ENCODE results near the gene CYP1B1. TPM values are rescaled to one million over a fixed set of nuclear protein-coding genes. Genes with fewer than 3 reads are reported as not detected.

CYP1B1 gene
- total RNA-seq, 1 donor from 2014 or later: 422 TPM

DNA sequence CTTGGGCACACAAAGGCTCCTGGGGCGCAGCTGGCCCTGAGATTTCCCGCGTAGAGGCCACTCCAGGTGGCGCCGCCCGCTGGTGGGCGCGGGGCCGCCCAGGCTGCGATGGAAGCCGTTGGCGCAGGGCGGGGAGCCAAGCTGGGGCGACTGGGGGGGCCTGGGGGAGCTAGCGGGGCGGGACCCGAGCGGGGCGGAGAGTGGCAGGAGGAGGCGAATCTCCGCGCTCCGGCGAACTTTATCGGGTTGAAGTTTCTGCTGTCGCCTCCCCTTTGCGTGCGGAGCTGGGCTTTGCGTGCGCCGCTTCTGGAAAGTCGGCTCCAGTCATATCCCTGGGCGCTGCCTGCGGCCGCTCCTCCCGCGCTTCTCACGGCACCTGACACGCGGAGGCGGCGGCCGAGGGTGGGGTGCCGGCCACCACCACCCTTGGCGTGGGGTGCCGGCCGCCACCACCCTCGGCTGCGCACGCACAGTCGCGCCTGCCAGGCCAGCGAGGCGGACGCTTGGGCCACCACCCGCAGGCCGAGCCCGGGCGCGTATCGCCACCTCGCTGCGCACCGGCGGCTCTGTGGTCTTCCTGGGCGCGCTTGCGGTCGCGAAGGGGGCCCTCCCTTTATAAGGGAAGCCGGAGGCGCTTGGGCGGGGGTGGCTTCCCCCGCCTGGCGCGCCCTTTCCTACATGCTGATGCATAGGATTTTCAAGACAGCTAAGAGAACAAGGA, 919 bp upstream of the CYP1B1 start:
- DNase-seq (ENCODE audit: low read depth): peak; percentile 61

DNA sequence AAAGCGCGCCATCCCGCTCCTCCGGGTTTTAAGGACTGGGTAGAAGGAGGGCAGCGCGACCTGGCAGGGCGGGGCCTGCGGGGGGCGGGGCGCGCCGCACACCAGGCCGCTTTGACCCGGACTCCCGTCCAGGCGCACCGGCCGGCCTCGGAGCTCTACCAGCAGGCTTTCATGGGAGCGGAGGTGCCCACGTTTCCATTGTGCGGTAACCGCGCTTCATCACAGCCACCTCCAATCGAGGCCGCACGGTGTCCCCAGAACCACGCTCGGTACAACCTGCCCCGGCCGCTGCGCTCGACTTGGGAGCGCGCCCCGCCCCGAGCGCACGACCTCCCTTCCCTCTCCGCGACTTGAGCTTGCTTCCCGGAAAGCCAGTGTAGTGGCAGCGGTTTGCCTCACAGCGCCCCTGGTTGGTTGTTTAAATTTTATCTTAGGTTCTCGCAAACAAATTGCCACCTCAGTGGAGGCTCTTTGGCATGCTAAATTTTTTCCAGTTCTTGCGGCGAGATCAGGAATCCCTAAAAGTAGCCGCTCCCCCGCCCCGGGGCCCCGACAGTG, 280 bp upstream of the CYP1B1 start:
- peak; percentile 74 for DNase-seq (ENCODE audit: low read depth)

DNA sequence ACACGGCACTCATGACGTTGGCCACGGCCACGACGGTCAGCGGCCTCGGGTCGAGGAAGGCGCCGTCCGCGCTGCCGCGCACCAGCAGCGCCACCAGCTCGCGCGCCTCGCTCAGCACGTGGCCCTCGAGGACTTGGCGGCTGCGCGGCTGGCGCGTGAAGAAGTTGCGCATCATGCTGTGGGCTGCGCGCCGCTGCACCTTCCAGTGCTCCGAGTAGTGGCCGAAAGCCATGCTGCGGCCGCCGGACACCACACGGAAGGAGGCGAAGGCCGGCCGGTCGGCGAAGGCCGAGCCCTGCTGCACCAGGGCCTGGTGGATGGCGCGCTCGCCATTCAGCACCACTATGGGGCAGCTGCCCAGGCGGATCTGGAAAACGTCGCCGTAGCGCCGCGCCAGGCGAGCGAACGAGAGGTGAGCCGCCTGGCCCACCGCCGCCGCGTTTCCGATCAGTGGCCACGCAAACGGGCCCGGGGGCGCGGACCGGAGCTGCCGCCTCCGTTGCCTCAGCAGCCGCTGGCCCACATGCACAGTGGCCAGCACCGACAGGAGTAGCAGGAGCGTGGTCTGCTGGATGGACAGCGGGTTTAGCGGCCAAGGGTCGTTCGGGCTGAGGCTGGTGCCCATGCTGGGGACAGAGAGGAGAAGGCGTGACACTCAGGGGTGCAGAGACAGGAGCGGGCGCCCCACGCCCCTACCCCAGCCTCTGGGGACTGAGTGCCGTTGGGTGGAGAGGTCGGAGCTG, 1.0 kb downstream of the CYP1B1 start:
- no peak for DNase-seq (ENCODE audit: low read depth)

DNA sequence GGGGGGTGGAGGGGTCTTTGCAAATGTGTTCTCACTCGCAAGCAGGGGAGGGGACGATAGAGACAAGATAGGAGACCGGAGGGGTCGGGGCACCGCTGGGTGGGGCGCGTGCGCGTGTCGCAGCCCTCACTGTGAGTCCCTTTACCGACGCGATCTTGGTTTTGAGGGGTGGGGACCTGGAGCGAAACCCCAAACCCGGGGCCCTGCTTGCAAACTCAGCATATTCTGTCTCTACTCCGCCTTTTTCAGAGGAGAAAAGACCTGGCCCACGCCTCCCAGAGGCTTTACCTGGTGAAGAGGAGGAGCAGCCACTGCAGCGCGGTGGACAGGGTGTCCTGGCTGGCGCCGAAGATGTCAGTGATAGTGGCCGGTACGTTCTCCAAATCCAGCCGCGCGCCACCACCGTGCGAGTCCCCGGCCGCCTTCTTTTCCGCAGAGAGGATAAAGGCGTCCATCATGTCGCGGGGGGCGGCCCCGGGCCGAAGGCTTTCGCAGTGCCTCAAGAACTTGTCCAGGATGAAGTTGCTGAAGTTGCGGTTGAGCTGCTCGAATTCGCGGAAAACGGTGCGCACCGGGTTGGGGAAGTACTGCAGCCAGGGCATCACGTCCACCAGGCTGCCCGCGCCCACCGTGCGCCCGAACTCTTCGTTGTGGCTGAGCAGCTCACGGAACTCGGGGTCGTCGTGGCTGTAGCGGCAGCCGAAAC, 1.7 kb downstream of the CYP1B1 start:
- no peak for DNase-seq (ENCODE audit: low read depth)

DNA sequence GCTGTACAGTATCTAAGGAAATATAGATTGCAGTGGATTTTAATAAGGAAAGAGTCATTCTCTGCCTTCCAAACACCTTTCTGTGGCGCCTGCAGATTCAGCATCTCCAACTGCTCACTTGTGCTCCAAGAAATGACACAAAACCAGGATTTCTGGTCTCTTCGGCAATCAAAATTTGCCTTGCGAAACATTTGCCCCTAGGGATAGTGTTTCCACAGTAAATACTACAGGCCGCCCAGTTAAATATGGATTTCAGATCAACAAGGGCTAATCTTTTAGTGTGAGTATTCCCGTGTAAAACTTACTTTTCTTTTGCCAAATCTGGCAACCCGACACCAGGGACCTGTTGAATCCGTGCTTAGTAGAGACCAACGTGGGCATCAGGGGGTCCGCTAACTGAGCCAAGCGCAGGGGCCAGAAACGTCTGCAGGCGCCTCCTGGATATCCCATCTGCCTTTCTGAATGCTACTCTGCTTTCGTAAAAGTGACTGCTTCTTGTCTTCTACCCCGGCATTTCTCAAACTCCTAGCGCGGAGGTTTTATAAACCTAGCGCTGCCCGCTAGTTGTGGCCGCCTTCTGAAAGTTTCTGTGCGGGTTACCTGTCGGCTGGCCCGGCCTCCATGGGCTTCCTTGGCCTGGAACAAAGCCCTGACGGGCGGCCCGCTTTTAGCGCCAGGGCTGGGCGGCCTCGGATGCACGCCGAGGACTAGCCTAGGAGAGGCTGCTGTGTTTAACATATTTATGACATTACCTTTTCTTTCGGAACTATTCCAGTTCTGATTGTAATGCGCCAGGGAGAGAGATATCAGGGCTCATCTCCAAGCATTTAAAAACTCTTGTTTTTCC, 2.5 kb downstream of the CYP1B1 start:
- DNase-seq (ENCODE audit: low read depth): no peak

DNA sequence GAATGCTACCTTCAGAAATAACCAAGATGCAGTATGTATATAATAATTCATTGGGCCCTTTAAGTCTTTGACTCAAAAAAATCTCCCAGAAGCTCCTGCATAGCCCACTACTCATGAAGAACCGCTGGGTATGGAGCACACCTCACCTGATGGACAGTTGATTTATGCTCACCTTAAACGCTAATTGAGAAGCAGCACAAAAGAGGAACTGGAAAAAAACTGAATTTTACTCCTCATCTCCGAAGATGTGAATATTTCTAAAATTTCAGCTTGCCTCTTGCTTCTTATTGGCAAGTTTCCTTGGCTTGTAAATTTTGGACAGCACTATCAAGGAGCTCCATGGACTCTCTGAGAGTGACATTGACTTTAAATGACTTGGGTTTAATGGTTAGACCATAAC, 5.5 kb downstream of the CYP1B1 start:
- DNase-seq (ENCODE audit: low read depth): no peak

DNA sequence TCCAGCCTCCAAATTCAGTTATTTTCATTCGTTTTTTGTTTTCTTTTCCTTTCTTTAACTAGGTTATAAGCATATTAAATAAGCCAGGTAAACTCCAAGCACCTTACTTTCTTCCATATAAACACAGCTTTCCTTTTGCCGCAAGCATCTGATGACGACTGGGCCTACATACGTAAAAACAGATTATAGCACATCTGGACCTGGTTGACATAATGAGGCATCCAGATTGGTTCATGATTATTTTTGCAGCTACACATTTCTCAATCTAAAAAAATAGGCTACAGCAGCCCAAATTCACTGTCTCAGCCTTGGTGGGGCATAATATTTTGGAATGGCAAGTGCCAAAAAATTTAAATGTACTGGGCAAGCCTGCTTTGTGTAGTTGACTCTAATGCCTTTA, 7.7 kb downstream of the CYP1B1 start:
- no peak for DNase-seq (ENCODE audit: low read depth)

DNA sequence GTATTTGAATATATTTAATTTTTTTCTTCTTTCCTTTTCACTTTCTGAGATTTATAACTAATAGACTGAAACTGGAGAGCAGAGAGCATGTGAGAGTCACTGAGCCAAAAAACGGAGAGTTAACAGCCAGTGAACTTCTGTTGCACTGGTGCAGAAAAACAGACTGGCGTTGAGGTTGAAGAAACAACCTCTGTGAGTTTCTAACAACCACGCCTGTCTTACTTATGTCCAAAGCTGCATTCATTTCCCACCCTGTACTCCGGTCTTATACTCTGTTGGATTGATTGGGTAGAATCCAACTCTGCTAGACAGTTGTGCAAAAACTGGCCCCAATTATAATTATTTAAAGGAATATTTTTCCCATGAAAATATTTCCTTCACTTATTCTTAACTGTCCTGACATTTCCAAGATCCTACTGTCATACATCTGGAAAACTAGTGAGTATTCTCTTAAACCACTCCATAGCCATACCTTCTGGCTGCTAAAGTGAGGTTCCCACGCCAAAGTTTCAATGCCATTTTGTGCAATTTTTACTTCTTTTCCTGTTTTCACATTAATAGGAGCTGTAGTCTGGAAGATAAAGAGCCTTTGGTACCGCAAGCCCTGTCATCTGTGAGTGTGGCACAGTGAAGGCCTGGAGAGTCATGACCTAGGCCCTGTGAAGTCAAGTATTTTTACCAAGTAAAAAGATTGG, 9.4 kb downstream of the CYP1B1 start:
- peak; percentile 19 for DNase-seq (ENCODE audit: low read depth)

DNA sequence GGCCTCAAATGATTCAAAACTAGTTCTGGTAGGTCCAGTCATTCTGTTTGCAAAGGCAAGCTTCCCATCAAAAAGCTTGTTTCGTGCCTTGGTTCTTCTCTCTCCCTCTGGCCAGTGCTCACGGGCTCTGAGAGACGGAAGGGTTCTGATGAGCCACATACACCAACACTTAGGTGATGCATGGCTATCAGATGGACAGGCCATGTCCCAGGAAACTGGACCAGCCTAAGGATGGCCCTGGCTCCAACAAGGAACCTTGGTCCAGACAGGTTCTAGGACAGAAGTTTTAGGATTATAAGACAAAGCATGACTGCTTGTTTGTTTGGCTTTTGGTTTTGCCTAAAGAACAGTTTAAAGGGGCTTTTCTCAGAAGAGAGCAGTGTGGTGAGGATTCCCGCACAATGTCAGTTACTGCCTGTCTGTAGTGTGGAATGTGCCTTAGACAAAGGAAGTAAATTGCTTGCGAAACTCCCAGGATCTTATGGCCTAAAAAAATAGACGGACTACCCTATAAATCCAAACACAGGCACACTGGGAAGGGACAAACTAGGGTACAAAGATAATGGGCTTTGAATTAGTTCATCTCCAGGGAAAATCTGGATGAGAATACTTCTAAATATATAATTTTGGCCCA, 10.3 kb downstream of the CYP1B1 start:
- peak; percentile 15 for DNase-seq (ENCODE audit: low read depth)

DNA sequence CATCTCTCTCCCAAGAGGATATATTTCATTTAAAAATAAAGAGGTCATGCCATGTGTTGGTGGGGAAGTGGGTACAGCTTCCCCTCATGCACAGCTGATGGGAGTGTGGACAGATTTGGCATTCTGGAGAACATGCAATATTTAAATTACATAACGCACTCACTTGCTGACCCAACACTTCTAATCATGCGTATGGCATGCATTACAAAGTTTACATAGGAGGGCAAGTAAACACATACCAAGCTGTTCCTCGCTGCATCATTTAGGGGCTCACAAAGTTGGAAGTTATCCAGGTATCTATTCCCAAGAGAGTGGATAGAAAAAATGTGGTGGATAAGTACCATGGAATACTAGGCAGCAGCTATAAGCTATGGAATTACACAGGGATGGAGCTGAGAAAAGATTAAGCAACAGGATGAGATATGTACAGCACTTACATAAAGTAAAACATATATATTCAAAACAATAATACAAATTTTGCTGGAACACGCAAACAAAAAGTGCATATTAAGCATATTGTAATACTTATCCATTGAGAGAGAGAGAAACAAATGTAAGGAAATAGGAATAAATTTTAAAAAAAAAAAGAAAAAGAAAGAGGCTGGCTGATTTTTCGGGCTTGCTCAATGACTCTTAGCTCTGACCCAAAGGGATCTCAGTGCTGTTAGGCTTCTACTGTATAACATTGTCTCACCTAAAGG, 11.0 kb downstream of the CYP1B1 start:
- no peak for DNase-seq (ENCODE audit: low read depth)

DNA sequence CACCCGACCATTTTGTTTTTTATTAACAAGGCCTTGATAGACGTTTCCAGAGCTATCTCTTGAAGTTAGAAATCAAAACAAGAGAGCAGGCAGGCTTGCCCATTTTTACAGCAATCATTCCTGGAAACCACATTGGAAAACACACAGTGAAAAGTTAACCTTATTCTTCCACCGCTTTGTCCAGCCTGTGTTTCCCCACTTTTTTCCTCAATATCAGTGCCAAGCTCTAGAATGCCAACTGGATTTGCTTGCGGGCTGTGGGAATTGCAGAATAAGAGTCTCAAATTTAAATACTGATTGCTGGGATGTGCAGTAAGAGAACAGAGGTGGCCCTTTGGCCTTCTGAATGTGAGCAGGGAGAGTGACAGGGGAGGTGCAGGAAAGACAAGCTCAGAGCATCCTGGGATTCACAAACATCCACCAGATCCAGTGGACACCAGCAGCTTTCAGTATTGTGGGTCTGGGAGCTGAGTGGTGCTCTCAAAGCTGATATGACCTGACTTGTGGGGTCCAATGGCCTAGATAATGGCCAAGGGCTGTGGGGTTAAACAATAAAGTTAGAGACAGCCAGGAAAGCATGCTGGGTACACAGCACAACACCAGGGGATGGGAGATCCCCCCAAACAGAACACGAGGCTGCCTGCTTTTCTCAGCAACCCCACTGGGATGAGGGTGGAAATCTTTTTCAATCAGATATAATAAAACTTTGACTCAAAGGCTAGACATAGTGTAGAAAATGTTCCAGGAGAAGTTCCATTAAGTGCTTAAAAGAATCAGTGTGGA, 15.5 kb downstream of the CYP1B1 start:
- no peak for DNase-seq (ENCODE audit: low read depth)

DNA sequence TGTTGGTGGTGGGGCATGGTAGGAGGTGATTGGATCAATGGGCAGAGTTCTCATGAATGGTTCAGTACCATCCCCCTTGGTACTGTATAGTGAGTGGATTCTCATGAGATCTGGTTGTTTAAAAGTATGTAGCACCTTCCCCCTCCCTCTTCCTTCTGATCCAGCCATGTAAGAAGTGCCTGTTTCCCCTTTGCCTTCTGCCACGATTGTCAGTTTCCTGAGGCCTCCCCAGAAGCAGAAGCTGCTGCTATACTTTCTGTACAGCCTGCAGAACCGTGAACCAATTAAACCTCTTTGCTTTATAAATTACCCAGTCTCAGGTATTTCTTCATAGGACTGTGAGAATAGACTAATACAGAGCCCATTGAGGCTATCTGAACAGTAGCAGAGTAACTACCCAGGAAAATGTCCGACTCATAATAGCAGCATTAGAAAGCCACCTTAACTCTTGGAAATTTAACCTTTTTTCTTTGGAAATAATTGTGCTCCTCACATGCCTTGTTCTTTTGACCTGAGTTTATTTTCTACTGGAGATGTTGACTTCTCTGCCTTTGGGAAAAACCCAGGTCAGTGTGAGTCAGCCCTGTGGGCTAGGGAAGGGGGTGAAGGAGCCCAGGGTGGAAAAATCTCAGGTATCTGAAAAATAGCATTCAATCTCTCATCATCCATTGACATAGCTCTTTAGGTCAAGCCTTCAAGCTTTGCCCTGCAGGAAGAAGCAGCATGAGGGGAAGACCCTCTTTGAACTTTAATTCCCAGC, 18.1 kb downstream of the CYP1B1 start:
- peak; percentile 89 for DNase-seq (ENCODE audit: low read depth)

DNA sequence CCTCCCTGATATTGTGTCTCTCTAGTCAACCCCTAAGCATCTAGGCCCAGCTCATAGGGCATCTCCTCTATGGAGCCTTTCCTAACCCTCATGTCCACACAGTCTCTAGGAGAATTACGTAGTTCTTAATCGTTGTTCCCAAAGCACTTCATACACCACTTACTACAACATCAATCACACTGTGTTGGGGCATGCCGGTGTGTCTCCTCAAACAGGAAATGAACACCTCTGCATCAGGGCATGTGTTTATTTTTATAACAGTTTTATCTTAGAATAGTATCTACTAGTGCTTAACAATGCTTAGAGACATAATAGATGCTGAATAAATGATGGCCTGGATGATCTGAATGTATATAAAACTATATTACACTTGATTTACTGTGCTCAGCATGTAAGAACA, 19.7 kb downstream of the CYP1B1 start:
- DNase-seq (ENCODE audit: low read depth): no peak

DNA sequence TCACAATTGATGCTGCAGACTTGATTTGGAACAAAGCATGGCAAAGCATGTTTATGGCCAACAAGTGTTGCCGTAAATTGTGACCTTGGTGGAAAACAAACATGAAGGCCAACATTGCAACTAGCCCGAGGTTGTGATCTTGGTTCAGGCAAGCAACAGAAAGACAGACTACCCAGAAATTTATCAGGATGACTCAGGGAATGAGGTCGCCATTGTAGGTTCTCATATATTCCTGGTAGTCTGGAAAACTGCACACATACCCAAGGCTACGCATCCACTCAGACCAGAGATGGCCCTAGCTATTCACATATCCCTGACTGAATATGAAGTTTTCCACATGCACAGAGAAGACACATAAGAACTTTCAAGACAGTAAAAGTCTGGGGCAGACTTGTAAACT, 30.1 kb downstream of the CYP1B1 start:
- DNase-seq (ENCODE audit: low read depth): no peak

DNA sequence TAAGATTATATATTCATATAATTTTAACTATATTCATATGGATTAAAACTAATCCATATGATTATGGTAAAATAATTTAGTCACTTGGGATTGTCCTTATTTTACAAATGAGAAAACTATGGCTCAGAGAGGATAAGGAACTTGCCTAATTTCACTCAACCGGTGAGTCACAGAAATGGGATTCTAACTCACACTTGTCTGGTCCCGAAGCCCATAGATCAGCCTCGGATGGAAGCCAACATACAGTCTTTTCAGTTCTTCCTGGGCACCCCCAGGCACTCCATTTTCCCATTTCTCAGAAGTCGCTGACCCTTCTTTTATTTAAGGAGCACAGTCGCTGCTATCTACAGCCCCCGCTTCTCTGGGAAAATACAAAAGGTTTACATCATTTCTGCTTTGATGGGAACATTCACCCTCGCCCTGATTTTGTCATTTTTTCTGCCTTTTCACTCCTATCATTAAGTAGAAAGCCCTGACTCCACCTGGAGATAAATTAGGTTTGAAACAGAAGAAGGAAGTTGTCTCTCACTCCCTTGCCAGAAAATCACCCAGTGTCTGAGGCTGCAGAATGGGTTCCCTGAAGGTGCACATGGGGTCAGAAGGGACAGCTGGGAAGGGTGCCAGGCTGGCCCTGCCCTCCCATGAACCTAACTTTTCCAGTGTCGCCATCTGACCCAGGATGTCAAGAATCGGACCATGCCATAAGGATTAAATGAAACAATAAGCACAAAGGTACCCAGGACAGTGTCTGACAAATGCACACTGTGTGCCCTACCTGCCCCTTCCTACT, 36.6 kb downstream of the CYP1B1 start:
- peak; percentile 30 for DNase-seq (ENCODE audit: low read depth)

DNA sequence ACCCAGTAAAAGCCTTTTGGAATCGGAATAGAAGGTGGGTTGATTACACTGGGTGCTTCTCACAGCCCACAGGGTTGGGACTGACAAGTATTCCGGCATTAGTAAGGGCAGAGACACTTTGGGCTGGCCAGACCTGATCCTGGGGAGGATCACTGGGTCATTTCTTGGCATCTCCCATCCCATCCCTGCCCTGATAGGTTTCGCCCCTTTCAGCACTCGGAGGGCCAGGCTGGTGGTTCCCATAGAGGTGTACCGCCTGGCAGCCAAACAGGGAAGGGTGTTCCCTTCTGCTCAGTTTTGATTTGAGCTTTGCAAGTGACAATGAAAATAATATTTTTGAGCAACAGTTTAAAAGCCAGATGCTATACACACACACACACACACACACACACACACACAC, 37.3 kb downstream of the CYP1B1 start:
- no peak for DNase-seq (ENCODE audit: low read depth)

Data from renal cortical epithelial cell (primary cell).